ENCODE results near the gene RHOA.

GRCh38 chr3:49343163-49343562 is 68.6 kb downstream of the RHOA start:
- TF ChIP-seq CTCF (IDR thresholded peaks at IDR 0.05; ENCODE audit: control extremely low read depth in 1 of 3, insufficient read depth in 1 of 3, low read depth in 1 of 3, low read length in 3 of 3) (no peak), ATF2 (IDR thresholded peaks at IDR 0.05; ENCODE audit: low read length) (no peak), EP300 (IDR thresholded peaks at IDR 0.05; ENCODE audit: borderline replicate concordance in 1 of 2, low read depth in 2 of 2, low read length in 2 of 2) (no peak), CEBPB (IDR thresholded peaks at IDR 0.05; ENCODE audit: low read depth, low read length) (no peak), ATF3 (IDR thresholded peaks at IDR 0.05; ENCODE audit: insufficient read depth, low read depth, low read length) (no peak)
